SJSA1 (cell line): ENCODE results near the gene SP140. TPM values are rescaled to one million over a fixed set of nuclear protein-coding genes. Genes with fewer than 3 reads are reported as not detected.
"Not testable (repeated sequence)": the region's sequence is repeated elsewhere in the genome, so short reads cannot be mapped to it uniquely, and the experiment has no call there.

Experiments
- DNase-seq, 2 experiments: peaks; one replicate each; pipeline ENCODE4 v3.0.0-alpha.2; 2015 to 2020; ENCODE audit warnings: low spot score in 2 of 2, low read depth in 1 of 2
- H3K27ac ChIP-seq: fragments of 250-450 bp; sonication (Bioruptor Pico); 2 replicates; pipeline ENCODE4 v1.5.1; 2020; ENCODE audit warnings: mild to moderate bottlenecking, moderate library complexity
- H3K27me3 ChIP-seq: fragments of 250-450 bp; sonication (Bioruptor Pico); replicated peaks from 2 replicates; pipeline ENCODE4 v1.5.1; 2020; ENCODE audit warnings: mild to moderate bottlenecking, moderate library complexity
- H3K36me3 ChIP-seq: fragments of 250-450 bp; sonication (Bioruptor Pico); 2 replicates; pipeline ENCODE4 v1.5.1; 2020; ENCODE audit warnings: mild to moderate bottlenecking
- H3K4me1 ChIP-seq: fragments of 250-450 bp; sonication (Bioruptor Pico); replicated peaks from 2 replicates; pipeline ENCODE4 v1.6.1; 2021; ENCODE audit warnings: mild to moderate bottlenecking
- H3K4me3 ChIP-seq: fragments of 250-450 bp; sonication (Bioruptor Pico); 2 replicates; pipeline ENCODE4 v1.5.1; 2020; ENCODE audit warnings: mild to moderate bottlenecking
- H3K9me3 ChIP-seq: fragments of 250-450 bp; sonication (Bioruptor Pico); replicated peaks from 2 replicates; pipeline ENCODE4 v1.5.1; 2020; ENCODE audit warnings: mild to moderate bottlenecking
- total RNA-seq: library from RNA; depleted of rRNA; stranded (reverse); fragments of >200 nt; shearing (Covaris generic); gene quantifications from 2 replicates; pipeline ENCODE4 v1.2.3, GENCODE V29; 2014

SP140 gene
- total RNA-seq, 1 experiment from 2014 or later = 2.2 TPM

DNA sequence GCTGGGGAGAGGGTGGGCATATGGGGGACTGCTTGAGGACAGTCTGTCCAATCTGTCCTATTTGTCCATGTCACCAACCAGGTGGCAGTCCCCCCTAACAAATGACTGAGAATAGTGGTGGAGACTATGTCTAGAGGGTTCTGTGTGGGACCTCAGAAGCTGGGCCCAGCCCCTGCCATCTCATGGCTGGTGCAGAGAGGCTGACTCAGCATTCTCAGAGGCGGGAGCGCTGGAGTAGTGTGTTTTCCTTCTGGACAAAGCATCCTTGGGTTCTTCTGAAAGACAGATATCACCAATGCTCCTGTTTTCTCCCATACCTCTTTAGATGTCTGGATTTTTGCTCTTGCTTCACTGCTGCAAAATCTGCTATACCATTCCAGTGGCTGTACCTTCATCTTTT, 57.4 kb downstream of the SP140 start:
- no peak for DNase-seq

DNA sequence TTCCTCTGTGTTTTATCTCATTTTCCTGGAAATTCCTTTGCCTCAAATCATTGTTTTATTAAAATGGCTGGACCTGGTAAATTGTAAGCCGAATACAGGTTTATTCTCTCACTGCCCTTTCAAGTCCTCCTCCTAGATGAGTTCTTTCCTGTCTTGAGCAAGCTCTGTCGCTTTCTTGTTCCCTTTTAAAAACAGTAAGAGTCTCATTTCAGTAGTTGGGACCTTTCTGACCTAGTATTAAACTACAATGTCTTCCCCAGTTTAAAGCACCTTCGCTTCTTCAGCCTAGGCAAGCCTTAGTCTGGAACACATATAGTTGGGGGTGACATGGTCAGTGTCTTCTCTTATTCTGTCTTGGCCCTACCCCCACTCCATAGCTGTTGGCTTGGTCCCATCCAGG, 60.5 kb downstream of the SP140 start:
- H3K9me3 ChIP-seq = no peaks in the 10 kb centered on the region
- H3K4me1 ChIP-seq = no peaks in the 10 kb centered on the region
- H3K36me3 ChIP-seq = no peaks in the 10 kb centered on the region
- no peak for DNase-seq
- no peak overlapping the region for H3K27ac ChIP-seq
- peaks cover 7% of the 10 kb centered on the region; the same call in 1 of the 2 replicates for H3K27me3 ChIP-seq
- no peak overlapping the region for H3K4me3 ChIP-seq

More for the DNA sequence above, 57.4 kb downstream of the SP140 start:
- Histone ChIP-seq H3K36me3 (no peaks in the 10 kb centered on the region), H3K27ac (no peak overlapping the region), H3K4me1 (no peaks in the 10 kb centered on the region), H3K9me3 (0 out of 2 replicates have a peak, but pooled peaks cover 4% of the 10 kb centered on the region), H3K4me3 (no peak overlapping the region), H3K27me3 (peaks cover 7% of the 10 kb centered on the region; the same call in 1 of the 2 replicates)

DNA sequence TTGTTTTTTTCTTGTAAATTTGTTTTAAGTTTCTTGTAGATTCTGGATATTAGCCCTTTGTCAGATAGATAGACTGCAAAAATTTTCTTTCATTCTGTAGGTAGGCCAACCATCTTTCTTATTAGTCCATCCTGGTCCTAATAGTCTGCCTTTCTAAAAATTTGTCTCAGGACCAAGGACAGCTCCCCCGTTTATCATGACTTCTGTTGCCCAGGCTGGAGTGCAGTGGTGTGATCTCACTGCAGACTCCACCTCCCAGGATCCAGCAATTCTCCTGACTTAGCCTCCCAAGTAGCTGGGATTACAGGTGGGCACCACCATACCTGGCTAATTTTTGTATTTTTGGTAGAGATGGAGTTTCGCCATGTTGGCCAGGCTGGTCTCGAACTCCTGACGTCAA, 63.8 kb downstream of the SP140 start:
- DNase-seq = peak in 1 of 2 experiments; percentile 7
- not testable (repeated sequence) for H3K36me3 ChIP-seq, H3K4me3 ChIP-seq

DNA sequence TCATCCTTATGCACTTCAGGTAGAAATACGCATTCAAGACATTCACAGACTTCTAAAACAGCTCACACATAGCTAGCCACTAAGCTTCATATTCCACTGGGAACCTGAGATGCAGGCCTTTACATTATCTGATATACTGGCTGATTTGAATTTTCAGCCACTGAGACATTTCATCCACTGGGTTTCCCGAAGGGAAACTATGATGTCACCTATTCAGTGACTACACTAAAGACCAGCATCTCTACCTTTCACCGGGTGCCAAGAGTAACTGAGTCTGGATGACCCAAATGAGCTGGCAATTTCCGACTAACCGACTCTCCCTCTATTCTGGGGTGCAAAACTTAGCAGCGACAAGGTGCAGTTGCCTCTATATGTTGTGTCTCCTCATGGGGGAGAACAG, 69.7 kb downstream of the SP140 start:
- Histone ChIP-seq H3K27ac (no peak overlapping the region), H3K36me3 (no peaks in the 10 kb centered on the region), H3K4me1 (no peaks in the 10 kb centered on the region), H3K9me3 (no peaks in the 10 kb centered on the region), H3K4me3 (no peak overlapping the region), H3K27me3 (no peaks in the 10 kb centered on the region)
- DNase-seq = no peak

More for the DNA sequence above, 63.8 kb downstream of the SP140 start:
- not testable (repeated sequence) for H3K9me3 ChIP-seq, H3K27me3 ChIP-seq, H3K27ac ChIP-seq, H3K4me1 ChIP-seq

DNA sequence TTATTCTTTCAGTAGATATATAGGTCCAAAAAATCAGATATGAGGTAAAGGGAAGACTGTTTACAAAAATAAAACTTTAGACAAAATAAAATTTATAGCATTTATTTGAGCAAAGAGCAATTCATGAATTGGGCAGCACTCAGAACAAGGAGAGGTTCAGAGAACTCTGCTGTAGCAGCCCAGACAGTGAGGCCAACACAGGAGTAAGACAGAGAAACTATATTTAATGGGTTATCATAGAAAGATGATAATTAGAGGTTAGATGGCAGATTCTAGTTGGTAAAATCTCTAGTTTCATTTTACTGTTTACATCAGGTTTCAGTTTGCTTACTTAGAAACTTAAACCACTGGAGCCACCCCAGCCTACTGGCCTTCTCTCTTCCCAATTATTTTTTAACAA, 71.4 kb downstream of the SP140 start:
- no peak overlapping the region for H3K4me3 ChIP-seq
- H3K36me3 ChIP-seq = no peaks in the 10 kb centered on the region

DNA sequence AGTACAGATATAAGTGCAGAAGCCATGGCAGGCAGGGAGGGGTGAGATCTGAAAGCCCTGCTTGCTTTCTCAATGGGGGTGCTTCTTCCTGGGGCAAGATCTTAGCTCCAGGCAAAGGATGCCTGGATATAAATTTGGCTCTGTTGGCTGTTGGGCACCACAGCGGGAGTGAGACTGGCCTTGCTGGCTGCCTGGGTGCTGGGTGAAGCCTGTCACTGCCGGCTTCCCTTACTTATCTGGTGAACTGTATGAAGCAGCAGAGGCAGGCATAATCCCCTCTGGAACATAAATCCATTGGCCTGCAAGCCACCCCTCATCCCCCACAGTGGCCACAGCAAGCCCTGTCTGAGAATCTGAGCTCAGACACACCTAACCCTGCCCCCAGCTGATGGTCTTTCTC, 74.1 kb downstream of the SP140 start:
- no peaks in the 10 kb centered on the region for H3K27me3 ChIP-seq
- no peak overlapping the region for H3K27ac ChIP-seq
- DNase-seq = no peak
- H3K36me3 ChIP-seq = no peaks in the 10 kb centered on the region
- peaks cover 6% of the 10 kb centered on the region; the same call in 1 of the 2 replicates for H3K9me3 ChIP-seq
- H3K4me3 ChIP-seq = no peak overlapping the region
- H3K4me1 ChIP-seq = no peaks in the 10 kb centered on the region

More for the DNA sequence above, 71.4 kb downstream of the SP140 start:
- Histone ChIP-seq H3K27me3 (no peaks in the 10 kb centered on the region), H3K27ac (no peak overlapping the region), H3K9me3 (no peaks in the 10 kb centered on the region), H3K4me1 (no peaks in the 10 kb centered on the region)
- DNase-seq = no peak

DNA sequence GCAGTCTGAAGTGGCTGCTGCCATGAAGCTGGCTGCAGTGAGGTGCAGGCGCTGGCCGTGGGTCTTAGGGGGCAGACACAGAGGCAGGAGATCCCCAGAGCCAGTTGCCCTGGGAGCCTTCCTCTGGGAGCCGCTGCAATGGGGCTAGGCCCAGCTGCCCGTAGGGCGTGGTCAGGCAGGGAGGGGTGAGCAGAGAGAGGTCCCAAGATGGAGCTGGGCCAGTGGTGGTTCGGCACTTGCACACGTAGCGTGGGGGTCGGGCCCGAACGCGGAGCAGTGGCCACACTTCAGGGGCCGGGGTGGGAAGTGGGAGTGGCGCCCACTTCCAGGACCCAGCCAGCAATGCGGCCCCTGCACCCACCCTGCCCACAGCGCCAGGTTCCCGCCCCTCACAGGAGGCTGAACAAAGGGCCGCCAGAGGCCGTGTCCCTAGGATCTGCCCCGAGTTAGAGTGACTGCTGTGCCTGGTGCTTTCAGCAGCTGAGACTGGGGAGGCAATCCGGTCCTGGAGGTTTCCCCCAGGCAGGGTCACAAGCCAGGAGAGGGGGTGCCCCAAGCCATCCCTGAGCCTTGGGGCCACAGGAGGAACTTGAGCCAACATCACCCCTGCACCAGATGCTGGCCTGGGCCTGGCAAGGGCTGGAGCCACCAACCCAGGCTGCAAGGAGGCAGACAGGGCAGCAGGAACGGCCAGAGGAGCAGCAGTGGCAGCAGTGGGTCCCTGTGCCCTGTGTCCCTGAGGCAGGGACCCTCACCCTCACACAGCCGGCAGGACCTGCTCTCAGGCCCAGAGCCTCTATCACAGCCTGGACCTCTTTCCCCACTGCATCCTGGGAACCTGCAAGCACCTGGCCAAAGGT, 80.1 kb downstream of the SP140 start:
- Histone ChIP-seq H3K27me3 (no peaks in the 10 kb centered on the region), H3K4me1 (peaks cover 4% of the 10 kb centered on the region; the same call in 1 of the 2 replicates), H3K36me3 (no peaks in the 10 kb centered on the region), H3K4me3 (no peak overlapping the region), H3K27ac (no peak overlapping the region), H3K9me3 (peaks cover 6% of the 10 kb centered on the region; the same call in 1 of the 2 replicates)
- no peak for DNase-seq

DNA sequence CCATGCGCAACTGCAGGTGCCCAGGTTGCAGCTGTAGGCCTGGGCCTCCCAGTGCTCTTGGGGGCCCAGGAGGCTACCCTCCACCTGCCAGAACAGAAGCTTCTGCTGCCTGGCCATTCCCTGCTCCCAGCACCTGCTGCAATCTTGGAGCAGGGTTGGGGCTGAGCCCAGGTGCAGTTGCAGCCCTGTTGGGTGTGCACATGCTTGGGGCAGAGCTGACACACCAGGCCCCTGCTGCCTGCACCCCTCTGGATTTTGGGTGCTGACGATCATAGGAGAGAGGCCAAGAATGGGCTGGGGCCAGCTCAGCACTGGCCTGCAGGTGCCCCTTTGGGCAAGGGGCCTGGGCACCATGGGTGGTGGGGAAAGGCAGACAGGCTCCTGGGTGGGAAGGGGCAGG, 80.9 kb downstream of the SP140 start:
- H3K27ac ChIP-seq = no peak overlapping the region
- H3K27me3 ChIP-seq = no peaks in the 10 kb centered on the region
- H3K4me3 ChIP-seq = no peak overlapping the region
- DNase-seq = no peak
- no peaks in the 10 kb centered on the region for H3K36me3 ChIP-seq
- peaks cover 6% of the 10 kb centered on the region; the same call in 1 of the 2 replicates for H3K9me3 ChIP-seq
- H3K4me1 ChIP-seq = peaks cover 4% of the 10 kb centered on the region; the same call in 1 of the 2 replicates

DNA sequence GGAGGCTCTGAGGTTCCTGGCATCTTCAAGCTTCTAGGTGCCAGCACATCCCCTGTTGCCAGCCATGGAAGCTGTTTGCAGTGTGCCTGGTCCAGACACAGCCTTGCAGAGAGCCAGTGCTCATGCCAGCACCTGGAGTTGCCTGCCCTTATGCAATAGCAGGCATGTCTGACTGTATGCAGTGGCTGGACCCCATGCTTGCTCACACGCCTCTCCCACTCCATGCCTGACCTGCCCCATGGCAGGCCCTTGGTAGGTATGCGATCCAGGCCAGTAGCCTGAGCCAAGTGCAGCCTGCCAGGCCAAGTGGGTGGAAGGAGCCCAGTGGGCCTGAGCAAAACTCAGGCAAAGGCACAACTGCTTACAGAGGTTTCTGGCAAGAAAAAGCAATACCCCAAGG, 81.9 kb downstream of the SP140 start:
- Histone ChIP-seq H3K27me3 (no peaks in the 10 kb centered on the region), H3K4me3 (no peak overlapping the region), H3K4me1 (peaks cover 4% of the 10 kb centered on the region), H3K36me3 (no peaks in the 10 kb centered on the region), H3K9me3 (peaks cover 6% of the 10 kb centered on the region; the same call in 1 of the 2 replicates), H3K27ac (no peak overlapping the region)
- DNase-seq = no peak

DNA sequence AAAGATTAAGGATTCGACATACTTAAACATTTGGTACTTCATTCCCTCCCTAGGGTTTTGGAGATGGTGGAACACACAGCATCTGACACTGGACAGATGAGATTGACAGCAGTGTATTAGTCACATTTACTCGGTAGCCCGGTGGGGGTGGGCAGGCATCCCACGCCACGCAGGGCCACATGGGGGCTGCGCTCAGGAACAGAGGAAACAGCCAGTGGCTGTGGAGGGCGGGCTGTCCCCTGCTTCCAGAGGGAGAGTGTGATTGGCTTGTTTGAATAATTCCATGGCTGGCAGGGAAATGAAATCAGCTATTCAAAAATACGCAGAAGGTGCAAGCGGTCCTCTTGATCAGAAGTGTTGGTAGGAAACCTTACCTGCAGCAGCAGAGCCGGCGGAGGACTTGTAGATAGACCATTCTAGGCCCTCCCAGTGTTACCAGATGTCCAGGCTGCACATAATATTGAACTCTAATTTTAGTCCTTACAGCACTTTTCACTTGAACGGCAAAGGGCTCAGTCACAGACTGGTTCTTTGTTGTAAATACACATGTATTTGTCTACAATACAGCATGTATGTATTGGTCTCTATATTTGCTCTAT, 83.0 kb downstream of the SP140 start:
- Histone ChIP-seq H3K27me3 (no peaks in the 10 kb centered on the region), H3K4me3 (no peak overlapping the region), H3K9me3 (peaks cover 4% of the 10 kb centered on the region; the same call in 1 of the 2 replicates), H3K4me1 (peaks cover 4% of the 10 kb centered on the region), H3K27ac (no peak overlapping the region), H3K36me3 (no peaks in the 10 kb centered on the region)
- DNase-seq = no peak

DNA sequence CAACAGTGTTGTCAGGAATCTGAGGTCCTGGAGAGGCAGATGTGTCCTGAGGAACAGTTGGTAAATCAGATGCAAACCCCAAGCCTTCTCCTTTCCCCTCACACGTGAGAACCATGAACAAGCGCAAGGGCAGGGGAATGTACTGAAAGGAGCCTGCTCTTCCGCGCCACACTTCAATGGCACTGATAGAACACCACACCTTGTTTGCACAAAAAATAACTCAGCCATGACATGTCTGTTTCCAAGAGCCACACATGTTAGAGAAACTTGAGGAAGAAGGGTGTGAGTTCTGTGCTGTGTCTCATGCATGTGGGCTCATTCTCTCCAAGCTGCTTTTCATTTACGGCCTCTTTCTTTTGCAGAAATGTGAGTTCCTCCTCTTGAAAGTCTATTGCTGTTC, 85.3 kb downstream of the SP140 start:
- H3K27ac ChIP-seq, H3K36me3 ChIP-seq, H3K4me1 ChIP-seq, H3K9me3 ChIP-seq, DNase-seq, H3K4me3 ChIP-seq, H3K27me3 ChIP-seq: not testable (repeated sequence)

DNA sequence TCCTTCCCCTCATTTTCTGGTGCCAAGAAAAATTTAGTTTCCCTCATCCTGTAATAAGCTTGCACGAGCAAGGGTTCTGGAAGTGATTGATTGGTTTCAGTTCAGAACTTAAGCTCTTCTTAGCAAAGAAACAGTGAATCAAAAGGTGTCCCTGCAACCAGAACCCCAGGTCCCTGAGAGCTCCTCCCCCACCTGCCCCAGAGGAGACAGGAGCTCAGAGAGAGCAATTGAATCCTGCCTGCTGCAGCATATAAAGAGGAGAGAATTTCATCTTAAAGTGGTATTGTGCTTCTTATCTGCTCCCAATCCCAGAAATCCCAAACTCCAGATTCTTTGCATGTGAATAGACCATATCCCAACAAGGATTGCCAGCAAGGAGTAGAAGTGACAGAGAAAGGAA, 86.1 kb downstream of the SP140 start:
- not testable (repeated sequence) for H3K36me3 ChIP-seq, H3K27ac ChIP-seq, H3K4me3 ChIP-seq, DNase-seq, H3K9me3 ChIP-seq, H3K4me1 ChIP-seq, H3K27me3 ChIP-seq

DNA sequence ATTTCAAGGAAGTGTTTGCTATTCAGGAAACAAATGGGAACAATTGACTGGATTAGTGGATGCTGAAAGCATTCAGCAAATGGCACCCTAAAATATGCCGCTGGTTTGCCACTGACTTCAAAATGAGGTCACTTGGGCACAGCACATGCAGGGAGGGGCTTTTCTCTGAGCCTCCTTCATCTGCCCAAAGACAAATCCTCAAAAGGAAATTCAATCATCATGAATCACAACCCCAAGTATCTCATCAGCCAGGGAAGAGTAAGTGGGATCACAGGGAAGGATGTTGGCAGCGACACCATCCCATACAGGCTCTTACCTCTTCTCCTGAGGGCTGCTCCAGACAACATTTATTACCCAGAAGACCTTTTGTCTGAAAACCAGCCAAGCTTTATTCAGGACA, 87.1 kb downstream of the SP140 start:
- Histone ChIP-seq H3K27me3 (no peaks in the 10 kb centered on the region), H3K9me3 (no peaks in the 10 kb centered on the region), H3K4me3 (no peak overlapping the region), H3K36me3 (no peaks in the 10 kb centered on the region), H3K4me1 (peaks cover 4% of the 10 kb centered on the region), H3K27ac (no peak overlapping the region)
- peak in 1 of 2 experiments; percentile 12 for DNase-seq

DNA sequence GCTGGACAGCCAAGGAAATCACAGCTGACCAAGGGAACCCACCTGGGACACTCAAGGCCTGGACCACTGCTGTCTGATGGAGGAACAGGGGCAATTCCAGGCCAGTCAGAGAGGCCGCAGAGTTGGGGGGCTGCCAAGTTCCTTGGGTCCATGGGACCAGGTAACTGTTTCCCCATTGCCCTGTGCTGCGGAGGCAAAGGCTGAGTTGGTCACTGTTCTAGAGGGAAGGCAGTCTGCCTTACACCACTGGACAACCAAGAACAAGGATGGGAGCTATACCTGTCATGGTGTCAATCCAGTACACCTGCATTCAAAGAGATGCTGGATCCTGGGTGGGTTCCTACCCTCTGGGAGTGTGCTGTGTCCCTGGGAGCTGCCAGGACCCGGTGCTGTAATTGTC, 91.8 kb downstream of the SP140 start:
- H3K4me1 ChIP-seq = no peaks in the 10 kb centered on the region; the same call in 1 of the 2 replicates
- DNase-seq = no peak
- H3K36me3 ChIP-seq = no peaks in the 10 kb centered on the region
- H3K4me3 ChIP-seq = no peak overlapping the region
- no peaks in the 10 kb centered on the region for H3K9me3 ChIP-seq
- H3K27me3 ChIP-seq = no peaks in the 10 kb centered on the region
- no peak overlapping the region for H3K27ac ChIP-seq
